Measurements from ENCODE around the gene MMS22L. TPM values are rescaled to one million over a fixed set of nuclear protein-coding genes. Genes with fewer than 3 reads are reported as not detected.

The MMS22L gene
- polyA plus RNA-seq, 1 donor (not counting 4 experiments of a cell fraction or from before 2014, with no cell fraction given): 14.3 TPM

GRCh38 chr6:97114645-97115044 is 168.4 kb downstream of the MMS22L start:
- H4K20me1 ChIP-seq (ENCODE audit: control insufficient read depth, extremely low read depth, insufficient read depth, low read length): no peaks in the 10 kb centered on the region
- TF ChIP-seq EZH2 (IDR thresholded peaks at IDR 0.05; ENCODE audit: low read length): no peak
- TF ChIP-seq, protein P1, sequence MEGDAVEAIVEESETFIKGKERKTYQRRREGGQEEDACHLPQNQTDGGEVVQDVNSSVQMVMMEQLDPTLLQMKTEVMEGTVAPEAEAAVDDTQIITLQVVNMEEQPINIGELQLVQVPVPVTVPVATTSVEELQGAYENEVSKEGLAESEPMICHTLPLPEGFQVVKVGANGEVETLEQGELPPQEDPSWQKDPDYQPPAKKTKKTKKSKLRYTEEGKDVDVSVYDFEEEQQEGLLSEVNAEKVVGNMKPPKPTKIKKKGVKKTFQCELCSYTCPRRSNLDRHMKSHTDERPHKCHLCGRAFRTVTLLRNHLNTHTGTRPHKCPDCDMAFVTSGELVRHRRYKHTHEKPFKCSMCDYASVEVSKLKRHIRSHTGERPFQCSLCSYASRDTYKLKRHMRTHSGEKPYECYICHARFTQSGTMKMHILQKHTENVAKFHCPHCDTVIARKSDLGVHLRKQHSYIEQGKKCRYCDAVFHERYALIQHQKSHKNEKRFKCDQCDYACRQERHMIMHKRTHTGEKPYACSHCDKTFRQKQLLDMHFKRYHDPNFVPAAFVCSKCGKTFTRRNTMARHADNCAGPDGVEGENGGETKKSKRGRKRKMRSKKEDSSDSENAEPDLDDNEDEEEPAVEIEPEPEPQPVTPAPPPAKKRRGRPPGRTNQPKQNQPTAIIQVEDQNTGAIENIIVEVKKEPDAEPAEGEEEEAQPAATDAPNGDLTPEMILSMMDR (optimal IDR thresholded peaks at IDR 0.05 in 1 of 3, IDR thresholded peaks at IDR 0.05 in 1 of 3, conservative IDR thresholded peaks at IDR 0.05 in 1 of 3; ENCODE audit: extremely low read depth in 1 of 3, insufficient read depth in 2 of 3, low read length in 3 of 3): no peak
- no peak overlapping the region for H3K27ac ChIP-seq (ENCODE audit: control insufficient read depth, insufficient read depth, low read length)
- no peaks in the 10 kb centered on the region for H3K9me3 ChIP-seq (ENCODE audit: control insufficient read depth, low read depth, low read length)
- dilution Hi-C loops (cut with MboI; ENCODE audit: extremely low pct_ligation_motif_present, low sequenced_read_pairs): no loop called here
- H3K4me2 ChIP-seq (ENCODE audit: control insufficient read depth, extremely low read depth, insufficient read depth, low read depth, low read length): no peak overlapping the region
- no peaks in the 10 kb centered on the region for H3K36me3 ChIP-seq (ENCODE audit: control insufficient read depth in 2 of 2, extremely low read depth in 1 of 2, insufficient read depth in 2 of 2, low read length in 2 of 2)
- no peak for DNase-seq (ENCODE audit: low read depth, low spot score)
- H3K79me2 ChIP-seq (ENCODE audit: control insufficient read depth, insufficient read depth, low read length): no peaks in the 10 kb centered on the region
- H2AFZ ChIP-seq (ENCODE audit: control insufficient read depth, low read length): no peak overlapping the region
- no peak overlapping the region for H3K9ac ChIP-seq (ENCODE audit: control insufficient read depth, extremely low read depth, insufficient read depth, low read length)
- FAIRE-seq: no peak
- H3K27me3 ChIP-seq (ENCODE audit: control insufficient read depth, extremely low read depth, insufficient read depth, low read length): no peaks in the 10 kb centered on the region
- H3K4me3 ChIP-seq (ENCODE audit: control insufficient read depth in 2 of 3, extremely low read depth in 1 of 3, insufficient read depth in 2 of 3, low read depth in 1 of 3, low read length in 3 of 3): no peak overlapping the region
- H3K4me1 ChIP-seq (ENCODE audit: control insufficient read depth, extremely low read depth, insufficient read depth, low read length): no peaks in the 10 kb centered on the region
- no peaks in the 10 kb centered on the region for H3K9me1 ChIP-seq (ENCODE audit: control insufficient read depth, extremely low read depth, insufficient read depth, low read length)

DNA sequence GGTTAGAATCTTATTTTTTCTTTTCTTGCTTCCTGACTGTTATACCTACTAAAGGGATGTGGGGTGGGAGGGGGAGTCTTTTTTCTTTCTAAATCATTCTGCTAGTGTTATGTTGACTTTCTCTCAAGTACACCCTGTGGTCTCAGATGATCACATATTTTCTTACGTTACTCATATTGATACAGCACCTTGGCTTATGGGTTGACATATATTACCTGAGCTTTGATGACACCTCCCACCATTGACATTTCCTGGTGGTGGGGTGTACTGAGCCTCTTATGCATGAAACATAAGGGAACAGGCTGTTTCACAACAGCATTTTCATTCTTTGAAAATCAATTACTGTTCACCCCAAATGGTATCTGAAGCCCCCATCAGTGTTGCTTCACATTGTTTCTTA is 169.8 kb downstream of the MMS22L start:
- H3K9me3 ChIP-seq (ENCODE audit: control insufficient read depth, low read depth, low read length): no peaks in the 10 kb centered on the region

DNA sequence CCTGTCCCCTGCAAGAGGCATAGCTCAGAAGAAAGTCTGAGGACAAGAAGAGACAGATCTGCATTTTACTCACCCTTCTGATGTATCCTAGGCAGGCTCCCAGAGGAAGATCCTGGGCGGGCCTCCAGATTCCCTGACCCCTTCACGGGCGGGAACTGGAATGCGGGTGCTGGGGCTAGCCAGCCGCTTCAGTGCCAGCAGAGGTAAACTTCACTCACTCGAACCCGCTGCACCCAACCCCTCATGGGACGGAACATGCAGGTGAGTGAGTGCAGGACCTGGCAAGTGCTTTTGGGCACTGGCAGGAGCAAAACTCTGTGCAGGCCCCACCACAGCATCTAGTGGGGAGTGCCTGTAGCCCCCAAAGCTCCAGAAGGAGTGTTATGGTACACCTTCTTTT is 171.8 kb downstream of the MMS22L start:
- dilution Hi-C loops (cut with MboI; ENCODE audit: extremely low pct_ligation_motif_present, low sequenced_read_pairs): no loop called here
- Histone ChIP-seq H3K9me3 (ENCODE audit: control insufficient read depth, low read depth, low read length) (no peaks in the 10 kb centered on the region), H2AFZ (ENCODE audit: control insufficient read depth, low read length) (no peak overlapping the region), H3K9me1 (ENCODE audit: control insufficient read depth, extremely low read depth, insufficient read depth, low read length) (no peaks in the 10 kb centered on the region), H3K9ac (ENCODE audit: control insufficient read depth, extremely low read depth, insufficient read depth, low read length) (no peak overlapping the region), H3K36me3 (ENCODE audit: control insufficient read depth in 2 of 2, extremely low read depth in 1 of 2, insufficient read depth in 2 of 2, low read length in 2 of 2) (no peaks in the 10 kb centered on the region), H3K4me3 (ENCODE audit: control insufficient read depth in 2 of 3, extremely low read depth in 1 of 3, insufficient read depth in 2 of 3, low read depth in 1 of 3, low read length in 3 of 3) (no peak overlapping the region), H3K27me3 (ENCODE audit: control insufficient read depth, extremely low read depth, insufficient read depth, low read length) (no peaks in the 10 kb centered on the region), H3K4me2 (ENCODE audit: control insufficient read depth, extremely low read depth, insufficient read depth, low read depth, low read length) (no peak overlapping the region), H3K4me1 (ENCODE audit: control insufficient read depth, extremely low read depth, insufficient read depth, low read length) (no peaks in the 10 kb centered on the region), H3K27ac (ENCODE audit: control insufficient read depth, insufficient read depth, low read length) (no peak overlapping the region), H3K79me2 (ENCODE audit: control insufficient read depth, insufficient read depth, low read length) (no peaks in the 10 kb centered on the region), H4K20me1 (ENCODE audit: control insufficient read depth, extremely low read depth, insufficient read depth, low read length) (no peaks in the 10 kb centered on the region)
- DNase-seq (ENCODE audit: low read depth, low spot score) (no peak), FAIRE-seq (no peak)
- TF ChIP-seq, protein P1 (optimal IDR thresholded peaks at IDR 0.05 in 1 of 3, IDR thresholded peaks at IDR 0.05 in 1 of 3, conservative IDR thresholded peaks at IDR 0.05 in 1 of 3; ENCODE audit: extremely low read depth in 1 of 3, insufficient read depth in 2 of 3, low read length in 3 of 3): no peak
- no peak for TF ChIP-seq EZH2 (IDR thresholded peaks at IDR 0.05; ENCODE audit: low read length)

More for the DNA sequence above, 169.8 kb downstream of the MMS22L start:
- H3K9me1 ChIP-seq (ENCODE audit: control insufficient read depth, extremely low read depth, insufficient read depth, low read length): no peaks in the 10 kb centered on the region
- dilution Hi-C loops (cut with MboI; ENCODE audit: extremely low pct_ligation_motif_present, low sequenced_read_pairs): no loop called here
- H2AFZ ChIP-seq (ENCODE audit: control insufficient read depth, low read length): no peak overlapping the region
- H3K36me3 ChIP-seq (ENCODE audit: control insufficient read depth in 2 of 2, extremely low read depth in 1 of 2, insufficient read depth in 2 of 2, low read length in 2 of 2): no peaks in the 10 kb centered on the region
- no peak overlapping the region for H3K27ac ChIP-seq (ENCODE audit: control insufficient read depth, insufficient read depth, low read length)
- H3K4me3 ChIP-seq (ENCODE audit: control insufficient read depth in 2 of 3, extremely low read depth in 1 of 3, insufficient read depth in 2 of 3, low read depth in 1 of 3, low read length in 3 of 3): no peak overlapping the region
- H3K4me2 ChIP-seq (ENCODE audit: control insufficient read depth, extremely low read depth, insufficient read depth, low read depth, low read length): no peak overlapping the region
- TF ChIP-seq EZH2 (IDR thresholded peaks at IDR 0.05; ENCODE audit: low read length): no peak
- DNase-seq (ENCODE audit: low read depth, low spot score) (no peak), FAIRE-seq (no peak)
- no peaks in the 10 kb centered on the region for H3K4me1 ChIP-seq (ENCODE audit: control insufficient read depth, extremely low read depth, insufficient read depth, low read length)
- H3K9ac ChIP-seq (ENCODE audit: control insufficient read depth, extremely low read depth, insufficient read depth, low read length): no peak overlapping the region
- no peaks in the 10 kb centered on the region for H3K79me2 ChIP-seq (ENCODE audit: control insufficient read depth, insufficient read depth, low read length)
- H3K27me3 ChIP-seq (ENCODE audit: control insufficient read depth, extremely low read depth, insufficient read depth, low read length): no peaks in the 10 kb centered on the region
- no peaks in the 10 kb centered on the region for H4K20me1 ChIP-seq (ENCODE audit: control insufficient read depth, extremely low read depth, insufficient read depth, low read length)
